OCI-LY7 (cell line): ENCODE results near the gene UQCC5.

Experiments
- CTCF ChIP-seq: fragments of 200-600 bp; sonication (generic); conservative IDR thresholded peaks from 2 replicates; pipeline ENCODE4 v1.5.1; 2014; ENCODE audit warnings: mild to moderate bottlenecking, antibody characterized with exemption, low read length, moderate library complexity, mixed read lengths
- EZH2phosphoT487 ChIP-seq: fragments of 200-600 bp; sonication (generic); IDR thresholded peaks from 2 replicates; pipeline ENCODE4 v1.6.1; 2018; ENCODE audit warnings: low read depth, borderline replicate concordance, mild to moderate bottlenecking, mixed run types, antibody characterized with exemption, low read length, moderate library complexity, mixed read lengths

GRCh38 chr3:52501046-52501445 is 35.4 kb upstream of the UQCC5 start:
- TF ChIP-seq CTCF (no peak), EZH2phosphoT487 (no peak)
